GM10266 (cell line): ENCODE measurements around the gene CCDC188.

Experiments
- DNase-seq: peaks from one replicate; pipeline ENCODE4 v3.0.0; 2012; ENCODE audit errors: extremely low spot score
- TF ChIP-seq, protein P1 (sequence below): IDR thresholded peaks from 2 replicates; pipeline ENCODE4 v1.5.1; 2012; ENCODE audit warnings: mild to moderate bottlenecking, low read depth; ENCODE audit not compliant: control insufficient read depth, insufficient read depth; ENCODE audit errors: missing control alignments

The CCDC188 gene

DNA sequence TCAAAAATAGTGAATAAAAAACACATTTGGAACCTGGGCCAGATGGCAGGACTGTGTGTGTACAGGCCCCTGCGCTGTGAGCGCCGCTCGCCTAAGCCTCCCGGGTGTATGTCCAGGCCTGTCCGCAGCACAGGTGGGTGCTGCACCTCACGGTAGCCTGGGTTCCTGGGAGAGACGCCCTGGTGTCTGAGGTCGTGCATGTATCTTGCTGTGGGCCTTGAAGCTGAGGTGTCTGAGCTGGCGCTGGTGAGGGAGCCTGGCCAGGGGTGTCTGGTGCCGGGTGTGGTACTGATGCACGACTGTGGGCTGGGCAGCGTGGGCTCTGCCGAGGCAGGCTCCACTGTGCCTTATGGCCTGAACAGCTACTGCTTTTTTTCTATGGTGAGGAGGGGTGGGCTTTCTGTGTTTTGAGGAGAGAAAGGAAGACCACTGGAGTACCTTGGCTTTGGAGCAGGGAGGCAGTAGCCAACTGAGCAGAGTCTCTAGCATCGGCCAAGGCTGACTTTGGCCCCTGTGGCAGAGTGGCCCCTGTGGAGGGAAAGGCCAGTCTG lies 23.5 kb downstream of the CCDC188 start:
- TF ChIP-seq, protein P1, sequence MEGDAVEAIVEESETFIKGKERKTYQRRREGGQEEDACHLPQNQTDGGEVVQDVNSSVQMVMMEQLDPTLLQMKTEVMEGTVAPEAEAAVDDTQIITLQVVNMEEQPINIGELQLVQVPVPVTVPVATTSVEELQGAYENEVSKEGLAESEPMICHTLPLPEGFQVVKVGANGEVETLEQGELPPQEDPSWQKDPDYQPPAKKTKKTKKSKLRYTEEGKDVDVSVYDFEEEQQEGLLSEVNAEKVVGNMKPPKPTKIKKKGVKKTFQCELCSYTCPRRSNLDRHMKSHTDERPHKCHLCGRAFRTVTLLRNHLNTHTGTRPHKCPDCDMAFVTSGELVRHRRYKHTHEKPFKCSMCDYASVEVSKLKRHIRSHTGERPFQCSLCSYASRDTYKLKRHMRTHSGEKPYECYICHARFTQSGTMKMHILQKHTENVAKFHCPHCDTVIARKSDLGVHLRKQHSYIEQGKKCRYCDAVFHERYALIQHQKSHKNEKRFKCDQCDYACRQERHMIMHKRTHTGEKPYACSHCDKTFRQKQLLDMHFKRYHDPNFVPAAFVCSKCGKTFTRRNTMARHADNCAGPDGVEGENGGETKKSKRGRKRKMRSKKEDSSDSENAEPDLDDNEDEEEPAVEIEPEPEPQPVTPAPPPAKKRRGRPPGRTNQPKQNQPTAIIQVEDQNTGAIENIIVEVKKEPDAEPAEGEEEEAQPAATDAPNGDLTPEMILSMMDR = no peak
- DNase-seq = no peak

DNA sequence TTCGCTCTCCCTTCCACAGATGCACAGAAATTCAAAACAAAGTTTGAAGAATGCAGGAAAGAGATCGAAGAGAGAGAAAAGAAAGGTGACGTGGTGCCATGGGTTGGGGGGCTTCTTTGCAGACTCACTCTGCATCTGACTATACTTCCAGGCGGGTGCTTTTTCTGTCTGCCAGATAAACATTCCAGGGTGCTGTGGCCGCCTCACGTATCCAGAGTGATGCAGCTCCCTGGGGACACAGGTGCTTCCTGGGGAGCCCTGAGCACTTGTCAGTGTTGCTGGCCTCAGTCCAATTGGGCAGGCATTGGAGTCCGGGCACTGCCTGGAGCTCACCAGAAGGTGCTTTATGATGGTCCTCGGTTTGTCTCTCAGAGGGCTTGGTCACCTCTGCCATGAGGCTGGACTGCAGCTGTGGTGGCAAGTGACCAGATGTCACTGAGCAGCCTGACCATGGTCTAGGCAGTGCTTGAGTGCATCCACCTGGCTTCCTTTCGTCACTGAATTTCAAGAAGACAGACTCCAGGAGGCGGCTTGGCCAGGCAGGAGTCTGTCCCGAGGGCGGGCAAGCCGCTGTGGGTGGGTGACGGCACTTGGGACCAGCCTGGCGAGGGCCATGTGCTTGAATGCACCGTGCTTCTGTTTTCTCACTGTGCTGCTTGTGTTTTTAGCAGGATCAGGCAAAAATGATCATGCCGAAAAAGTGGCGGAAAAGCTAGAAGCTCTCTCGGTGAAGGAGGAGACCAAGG lies 24.4 kb downstream of the CCDC188 start:
- no peak for DNase-seq
- TF ChIP-seq, protein P1 = no peak

DNA sequence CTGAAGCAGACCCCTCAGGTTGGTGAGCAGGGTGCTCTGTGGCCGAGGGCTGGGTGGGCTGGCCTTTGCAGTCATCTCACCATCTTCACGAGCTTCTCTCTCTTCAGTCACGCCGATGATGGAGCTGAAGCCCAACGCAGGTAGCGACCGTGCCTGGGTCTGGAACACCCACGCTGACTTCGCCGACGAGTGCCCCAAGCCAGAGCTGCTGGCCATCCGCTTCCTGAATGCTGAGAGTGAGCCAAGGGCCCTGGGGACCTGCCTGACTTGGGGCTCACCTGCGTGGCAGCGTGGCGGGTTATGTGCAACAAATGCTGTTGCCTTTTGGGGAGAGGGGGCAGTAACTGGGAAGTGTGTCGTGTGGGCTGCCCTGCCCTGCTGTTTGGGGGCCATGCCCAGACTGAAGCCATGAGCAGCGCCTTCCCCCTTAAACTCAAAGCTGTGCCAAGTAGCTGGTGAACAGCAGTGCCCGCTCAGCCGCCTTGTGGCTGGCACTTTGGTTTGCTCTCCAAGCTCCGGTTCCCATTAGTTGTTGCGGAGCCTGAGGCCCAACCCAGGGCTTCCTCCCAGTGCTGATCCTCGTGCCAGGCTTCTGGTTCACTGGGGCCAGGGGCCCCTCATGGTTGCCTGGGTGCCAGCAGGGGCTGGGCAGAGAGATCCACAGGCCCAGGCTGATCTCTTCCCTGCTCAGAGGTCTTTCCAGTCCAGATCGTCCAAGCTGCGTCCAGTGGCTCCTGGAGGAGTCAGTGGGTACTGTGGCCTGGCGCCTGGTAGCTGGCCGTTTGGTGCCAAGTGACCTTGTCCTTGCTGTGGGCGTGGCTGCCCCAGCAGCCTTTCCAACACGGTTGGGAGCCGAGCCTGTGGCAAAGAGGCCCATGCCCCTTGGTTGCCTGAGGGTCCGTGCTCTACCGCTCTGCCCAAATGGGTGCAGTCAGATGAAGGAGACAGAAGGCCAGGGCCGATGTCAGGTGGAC lies 25.4 kb downstream of the CCDC188 start:
- TF ChIP-seq, protein P1 = no peak
- DNase-seq = no peak

DNA sequence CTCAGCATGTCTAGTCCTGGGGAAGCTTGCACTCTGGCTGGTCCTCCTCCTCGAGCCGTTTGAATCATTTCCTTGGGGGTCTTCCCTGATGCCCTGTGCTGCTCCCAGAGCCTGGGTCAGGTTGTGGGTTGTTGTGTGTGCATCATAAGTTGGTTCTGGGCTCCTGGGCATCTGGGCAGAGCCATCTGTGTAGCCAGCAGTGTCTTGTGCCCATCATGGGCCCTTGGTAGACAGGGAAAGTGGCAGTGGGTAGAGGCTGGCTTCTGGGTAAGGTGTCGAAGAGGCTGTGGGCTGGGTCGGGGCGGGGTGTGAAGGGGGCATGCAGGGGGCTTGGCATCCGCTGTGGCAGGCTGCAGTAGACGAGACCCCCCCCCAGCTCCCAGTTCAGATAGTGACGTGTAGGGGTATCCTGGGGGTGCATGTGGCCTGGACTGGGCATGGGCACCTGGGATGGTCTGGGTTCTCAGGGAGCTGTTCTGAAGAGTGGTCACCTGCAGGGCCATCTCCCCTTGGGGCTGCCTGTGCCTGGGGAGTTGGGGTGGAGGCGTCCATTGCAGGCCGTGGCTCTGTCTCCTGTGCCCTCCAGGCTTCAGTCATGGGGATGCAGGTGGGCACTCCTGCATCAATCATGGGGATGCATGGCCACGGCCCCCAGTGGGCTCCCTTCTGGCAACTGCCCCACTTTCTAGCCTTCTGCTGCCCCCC lies 26.6 kb downstream of the CCDC188 start:
- TF ChIP-seq, protein P1 = no peak

DNA sequence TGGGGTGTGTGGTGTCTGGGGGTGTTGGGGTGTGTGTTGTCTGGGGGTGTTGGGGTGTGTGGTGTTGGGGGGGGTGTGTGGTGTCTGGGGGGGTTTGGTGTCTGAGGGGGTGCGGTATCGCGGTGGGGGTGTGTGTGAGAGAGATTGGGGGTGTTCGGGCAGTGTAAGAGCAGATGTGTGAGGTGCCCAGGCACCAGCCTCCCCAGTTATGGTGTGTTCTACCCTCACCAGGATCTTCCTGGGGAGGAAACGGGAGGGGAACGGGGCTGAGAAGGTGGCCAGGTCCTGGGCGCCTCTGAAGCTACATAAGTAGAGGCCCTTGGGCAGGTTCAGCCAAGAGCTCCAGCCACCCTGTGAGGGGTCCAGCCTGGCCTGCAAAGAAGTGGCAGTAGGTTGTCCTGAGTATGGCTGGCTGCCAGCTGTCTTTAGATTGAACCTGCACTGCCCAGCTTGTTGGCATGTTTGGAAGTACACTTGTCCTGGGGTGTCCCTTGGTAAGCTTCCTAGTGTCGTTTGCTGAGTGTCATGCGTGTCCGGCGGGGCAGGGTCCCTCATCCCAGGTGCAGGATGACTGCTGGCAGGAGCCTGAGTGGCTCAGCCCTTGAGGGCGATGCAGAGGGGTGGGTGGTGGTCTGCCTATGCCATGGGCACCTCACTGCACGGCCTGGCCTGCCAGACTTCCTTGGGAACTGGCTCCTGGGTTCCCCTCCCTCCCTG lies 27.3 kb downstream of the CCDC188 start:
- DNase-seq = no peak
- TF ChIP-seq, protein P1 = no peak

More for the DNA sequence above, 26.6 kb downstream of the CCDC188 start:
- DNase-seq = no peak

DNA sequence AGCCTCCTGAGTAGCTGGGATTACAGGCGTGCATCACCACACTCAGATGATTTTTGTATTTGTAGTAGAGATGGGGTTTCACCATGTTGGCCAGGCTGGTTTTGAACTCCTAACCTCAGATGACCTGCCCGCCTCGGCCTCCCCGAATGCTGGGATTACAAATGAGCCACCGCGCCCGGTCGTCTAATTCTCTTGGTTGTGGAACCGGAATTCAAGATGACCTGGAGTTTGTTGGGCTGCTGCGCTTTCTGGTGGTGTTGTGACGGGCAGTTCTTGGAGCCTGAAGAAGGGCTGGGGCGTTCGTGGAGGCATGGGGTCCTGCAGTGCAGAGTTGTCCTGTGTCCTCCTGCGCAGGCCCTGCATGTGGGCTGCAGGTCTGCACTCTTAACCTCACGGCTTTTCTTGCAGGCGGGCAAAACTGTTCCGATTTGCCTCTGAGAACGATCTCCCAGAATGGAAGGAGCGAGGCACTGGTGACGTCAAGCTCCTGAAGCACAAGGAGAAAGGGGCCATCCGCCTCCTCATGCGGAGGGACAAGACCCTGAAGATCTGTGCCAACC lies 28.9 kb downstream of the CCDC188 start:
- DNase-seq = no peak
- TF ChIP-seq, protein P1 = no peak
